ENCODE measurements around the gene FAM171A2. TPM values are rescaled to one million over a fixed set of nuclear protein-coding genes. Genes with fewer than 3 reads are reported as not detected.
A peak's percentile ranks its signal among the peaks of the same experiment; 100 is the strongest.

Gene FAM171A2
- total and polyA plus RNA-seq, 2 of the 8 experiments (the other 6 are each of a cell fraction or from before 2014, with no cell fraction given), result 21.9 to 24.1 TPM

GRCh38 chr17:44326861-44327444, 36.7 kb downstream of the FAM171A2 start (continued):
- TF ChIP-seq USF2 (IDR thresholded peaks at IDR 0.05; ENCODE audit: low read length), result peak; percentile 56
- TF ChIP-seq TEAD4 (IDR thresholded peaks at IDR 0.05; ENCODE audit: low read depth, low read length), result peak; percentile 49
- no peak for TF ChIP-seq JUND (IDR thresholded peaks at IDR 0.05; ENCODE audit: low read length)
- no peak for TF ChIP-seq CBX5 (IDR thresholded peaks at IDR 0.05; ENCODE audit: low read depth, low read length)
- no peak for TF ChIP-seq HDAC2 (IDR thresholded peaks at IDR 0.05; ENCODE audit: borderline replicate concordance in 1 of 2, low read depth in 2 of 2, low read length in 2 of 2)
- TF ChIP-seq KDM4A (IDR thresholded peaks at IDR 0.05; ENCODE audit: low read depth, low read length, severe bottlenecking), result no peak
- TF ChIP-seq GABPA (IDR thresholded peaks at IDR 0.05; ENCODE audit: borderline replicate concordance, insufficient read depth, low read length), result no peak
- TF ChIP-seq EZH2 (IDR thresholded peaks at IDR 0.05; ENCODE audit: low read depth, low read length, severe bottlenecking), result no peak
- no peak for TF ChIP-seq POLR2AphosphoS5 (IDR thresholded peaks at IDR 0.05; ENCODE audit: low read depth, low read length)
- no peak for TF ChIP-seq SP2 (IDR thresholded peaks at IDR 0.05; ENCODE audit: low read length)
- TF ChIP-seq ZNF274 (IDR thresholded peaks at IDR 0.05; ENCODE audit: borderline replicate concordance, extremely low read depth, low read length), result no peak
- no peak for TF ChIP-seq RFX5 (IDR thresholded peaks at IDR 0.05; ENCODE audit: borderline replicate concordance, low read depth, low read length)
- TF ChIP-seq JUN (IDR thresholded peaks at IDR 0.05; ENCODE audit: low read depth, low read length), result no peak
- no peak for TF ChIP-seq KDM1A (IDR thresholded peaks at IDR 0.05; ENCODE audit: borderline replicate concordance, low read length)
- TF ChIP-seq ATF3 (IDR thresholded peaks at IDR 0.05; ENCODE audit: insufficient read depth, low read depth, low read length), result no peak
- peak; percentile 89 for TF ChIP-seq E2F6 (IDR thresholded peaks at IDR 0.05)
- no peak for TF ChIP-seq CTBP2 (IDR thresholded peaks at IDR 0.05; ENCODE audit: borderline replicate concordance, insufficient read depth, insufficient read length, low read length)
- TF ChIP-seq SP1 (IDR thresholded peaks at IDR 0.05; ENCODE audit: low read depth, low read length), result peak; percentile 91
- TF ChIP-seq MAX (IDR thresholded peaks at IDR 0.05), result peak; percentile 98
- TF ChIP-seq NRF1 (IDR thresholded peaks at IDR 0.05; ENCODE audit: low read depth, low read length), result no peak
- peak in 1 of 2 experiments; percentile 49; a peak in 1 of 3 replicates for TF ChIP-seq EP300 (IDR thresholded peaks at IDR 0.05; ENCODE audit: borderline replicate concordance in 1 of 2, low read depth in 2 of 2, low read length in 2 of 2)

All from H1 (cell line).